ENCODE data around the gene SARDH. TPM values are rescaled to one million over a fixed set of nuclear protein-coding genes. Genes with fewer than 3 reads are reported as not detected.

The SARDH gene
- polyA plus RNA-seq, 2 donors: 0.20 TPM

- 55 to 56% methylated on average over 38 of the region's 38 CpGs for WGBS, 2 donors
- Histone ChIP-seq H3K9me3 (ENCODE audit: control insufficient read depth in 2 of 2, insufficient read depth in 1 of 2, low read depth in 1 of 2, low read length in 1 of 2) (peaks cover 0 to 3% of the 10 kb centered on the region in 2 donors), H3K27me3 (ENCODE audit: control insufficient read depth in 1 of 2, insufficient read depth in 2 of 2, low read length in 2 of 2) (peaks cover 4 to 11% of the 10 kb centered on the region in 2 donors)
These were observed 83.2 kb downstream of the SARDH start for GRCh38 chr9:133654736-133655657.

GRCh38 chr9:133653638-133654037 is 84.5 kb downstream of the SARDH start:
- H3K36me3 ChIP-seq (ENCODE audit: control insufficient read depth in 2 of 2, insufficient read depth in 2 of 2, low read length in 1 of 2): no peaks in the 10 kb centered on the region
- H3K27ac ChIP-seq (ENCODE audit: low read depth in 2 of 2, low read length in 1 of 2): no peak overlapping the region
- peaks cover 0 to 8% of the 10 kb centered on the region in 2 donors for H3K27me3 ChIP-seq (ENCODE audit: control insufficient read depth in 1 of 2, insufficient read depth in 2 of 2, low read length in 2 of 2)
- WGBS, 2 donors: 67 to 69% methylated on average over 9 of the region's 9 CpGs
- no peak overlapping the region for H3K4me3 ChIP-seq (ENCODE audit: low read depth in 1 of 2, low read length in 2 of 2)
- H3K4me1 ChIP-seq (ENCODE audit: control insufficient read depth in 2 of 2, insufficient read depth in 2 of 2, low read length in 1 of 2): peaks cover 6 to 12% of the 10 kb centered on the region in 2 donors
- H3K9me3 ChIP-seq (ENCODE audit: control insufficient read depth in 2 of 2, insufficient read depth in 1 of 2, low read depth in 1 of 2, low read length in 1 of 2): peaks cover 0 to 3% of the 10 kb centered on the region in 2 donors

More at GRCh38 chr9:133654736-133655657, 83.2 kb downstream of the SARDH start:
- Histone ChIP-seq H3K36me3 (ENCODE audit: control insufficient read depth in 2 of 2, insufficient read depth in 2 of 2, low read length in 1 of 2) (no peaks in the 10 kb centered on the region), H3K4me1 (ENCODE audit: control insufficient read depth in 2 of 2, insufficient read depth in 2 of 2, low read length in 1 of 2) (peaks cover 6 to 17% of the 10 kb centered on the region in 2 donors), H3K27ac (ENCODE audit: low read depth in 2 of 2, low read length in 1 of 2) (no peak overlapping the region), H3K4me3 (ENCODE audit: low read depth in 1 of 2, low read length in 2 of 2) (no peak overlapping the region)

- H3K4me3 ChIP-seq (ENCODE audit: low read depth in 1 of 2, low read length in 2 of 2): no peak overlapping the region
- no peak overlapping the region for H3K27ac ChIP-seq (ENCODE audit: low read depth in 2 of 2, low read length in 1 of 2)
- H3K9me3 ChIP-seq (ENCODE audit: control insufficient read depth in 2 of 2, insufficient read depth in 1 of 2, low read depth in 1 of 2, low read length in 1 of 2): peaks cover 0 to 2% of the 10 kb centered on the region in 2 donors
- no peaks in the 10 kb centered on the region for H3K36me3 ChIP-seq (ENCODE audit: control insufficient read depth in 2 of 2, insufficient read depth in 2 of 2, low read length in 1 of 2)
- 86 to 88% methylated on average over 12 of the region's 12 CpGs for WGBS, 2 donors
- peaks cover 0 to 4% of the 10 kb centered on the region in 2 donors for H3K27me3 ChIP-seq (ENCODE audit: control insufficient read depth in 1 of 2, insufficient read depth in 2 of 2, low read length in 2 of 2)
- H3K4me1 ChIP-seq (ENCODE audit: control insufficient read depth in 2 of 2, insufficient read depth in 2 of 2, low read length in 1 of 2): no peaks in the 10 kb centered on the region
These were observed 88.1 kb downstream of the SARDH start for GRCh38 chr9:133650026-133650425.

- H3K4me1 ChIP-seq (ENCODE audit: control insufficient read depth in 2 of 2, insufficient read depth in 2 of 2, low read length in 1 of 2): no peaks in the 10 kb centered on the region
- WGBS, 2 donors: 78 to 83% methylated on average over 7 of the region's 7 CpGs
- no peak overlapping the region for H3K4me3 ChIP-seq (ENCODE audit: low read depth in 1 of 2, low read length in 2 of 2)
- H3K27me3 ChIP-seq (ENCODE audit: control insufficient read depth in 1 of 2, insufficient read depth in 2 of 2, low read length in 2 of 2): no peaks in the 10 kb centered on the region
- H3K36me3 ChIP-seq (ENCODE audit: control insufficient read depth in 2 of 2, insufficient read depth in 2 of 2, low read length in 1 of 2): no peaks in the 10 kb centered on the region
- no peak overlapping the region for H3K27ac ChIP-seq (ENCODE audit: low read depth in 2 of 2, low read length in 1 of 2)
- peaks cover 0 to 2% of the 10 kb centered on the region in 2 donors for H3K9me3 ChIP-seq (ENCODE audit: control insufficient read depth in 2 of 2, insufficient read depth in 1 of 2, low read depth in 1 of 2, low read length in 1 of 2)
These were observed 89.0 kb downstream of the SARDH start for GRCh38 chr9:133649194-133649593.

- 80 to 84% methylated on average over 25 of the region's 25 CpGs for WGBS, 2 donors
These were observed 90.2 kb downstream of the SARDH start for GRCh38 chr9:133647765-133648469.

GRCh38 chr9:133647148-133647547 is 91.0 kb downstream of the SARDH start:
- Histone ChIP-seq H3K9me3 (ENCODE audit: control insufficient read depth in 2 of 2, insufficient read depth in 1 of 2, low read depth in 1 of 2, low read length in 1 of 2) (peaks cover 0 to 2% of the 10 kb centered on the region in 2 donors), H3K36me3 (ENCODE audit: control insufficient read depth in 2 of 2, insufficient read depth in 2 of 2, low read length in 1 of 2) (no peaks in the 10 kb centered on the region), H3K4me1 (ENCODE audit: control insufficient read depth in 2 of 2, insufficient read depth in 2 of 2, low read length in 1 of 2) (no peaks in the 10 kb centered on the region), H3K27me3 (ENCODE audit: control insufficient read depth in 1 of 2, insufficient read depth in 2 of 2, low read length in 2 of 2) (no peaks in the 10 kb centered on the region), H3K4me3 (ENCODE audit: low read depth in 1 of 2, low read length in 2 of 2) (no peak overlapping the region), H3K27ac (ENCODE audit: low read depth in 2 of 2, low read length in 1 of 2) (no peak overlapping the region)
- WGBS, 2 donors: 54 to 56% methylated on average over 7 of the region's 7 CpGs

More at GRCh38 chr9:133647765-133648469, 90.2 kb downstream of the SARDH start:
- Histone ChIP-seq H3K27ac (ENCODE audit: low read depth in 2 of 2, low read length in 1 of 2) (no peak overlapping the region), H3K4me3 (ENCODE audit: low read depth in 1 of 2, low read length in 2 of 2) (no peak overlapping the region), H3K27me3 (ENCODE audit: control insufficient read depth in 1 of 2, insufficient read depth in 2 of 2, low read length in 2 of 2) (no peaks in the 10 kb centered on the region), H3K9me3 (ENCODE audit: control insufficient read depth in 2 of 2, insufficient read depth in 1 of 2, low read depth in 1 of 2, low read length in 1 of 2) (peaks cover 0 to 2% of the 10 kb centered on the region in 2 donors), H3K4me1 (ENCODE audit: control insufficient read depth in 2 of 2, insufficient read depth in 2 of 2, low read length in 1 of 2) (no peaks in the 10 kb centered on the region), H3K36me3 (ENCODE audit: control insufficient read depth in 2 of 2, insufficient read depth in 2 of 2, low read length in 1 of 2) (no peaks in the 10 kb centered on the region)

GRCh38 chr9:133645021-133645765 is 93.0 kb downstream of the SARDH start:
- Histone ChIP-seq H3K4me1 (ENCODE audit: control insufficient read depth in 2 of 2, insufficient read depth in 2 of 2, low read length in 1 of 2) (no peaks in the 10 kb centered on the region), H3K4me3 (ENCODE audit: low read depth in 1 of 2, low read length in 2 of 2) (no peak overlapping the region), H3K27ac (ENCODE audit: low read depth in 2 of 2, low read length in 1 of 2) (no peak overlapping the region), H3K9me3 (ENCODE audit: control insufficient read depth in 2 of 2, insufficient read depth in 1 of 2, low read depth in 1 of 2, low read length in 1 of 2) (peaks cover 0 to 2% of the 10 kb centered on the region in 2 donors), H3K27me3 (ENCODE audit: control insufficient read depth in 1 of 2, insufficient read depth in 2 of 2, low read length in 2 of 2) (no peaks in the 10 kb centered on the region), H3K36me3 (ENCODE audit: control insufficient read depth in 2 of 2, insufficient read depth in 2 of 2, low read length in 1 of 2) (no peaks in the 10 kb centered on the region)
- WGBS, 2 donors: 45 to 48% methylated on average over 10 of the region's 10 CpGs

- Histone ChIP-seq H3K27ac (ENCODE audit: low read depth in 2 of 2, low read length in 1 of 2) (no peak overlapping the region), H3K4me1 (ENCODE audit: control insufficient read depth in 2 of 2, insufficient read depth in 2 of 2, low read length in 1 of 2) (no peaks in the 10 kb centered on the region), H3K36me3 (ENCODE audit: control insufficient read depth in 2 of 2, insufficient read depth in 2 of 2, low read length in 1 of 2) (no peaks in the 10 kb centered on the region), H3K27me3 (ENCODE audit: control insufficient read depth in 1 of 2, insufficient read depth in 2 of 2, low read length in 2 of 2) (no peaks in the 10 kb centered on the region), H3K9me3 (ENCODE audit: control insufficient read depth in 2 of 2, insufficient read depth in 1 of 2, low read depth in 1 of 2, low read length in 1 of 2) (peaks cover 0 to 2% of the 10 kb centered on the region in 2 donors), H3K4me3 (ENCODE audit: low read depth in 1 of 2, low read length in 2 of 2) (no peak overlapping the region)
- WGBS, 2 donors: 80 to 81% methylated on average over 23 of the region's 23 CpGs
These were observed 94.0 kb downstream of the SARDH start for GRCh38 chr9:133643978-133644760.
